Smooth muscle cell (in vitro differentiated cells): ENCODE results near the gene ARHGEF33. TPM values are rescaled to one million over a fixed set of nuclear protein-coding genes. Genes with fewer than 3 reads are reported as not detected.

Source experiments
- DNase-seq: peaks from one replicate; lab custom pipeline; 2025; ENCODE audit not compliant: unreplicated experiment; lab: John Stamatoyannopoulos, UW
- H2AFZ ChIP-seq: fragments of 200-600 bp; sonication (generic); 2 replicates; pipeline ENCODE4 v1.6.0; 2016; ENCODE audit warnings: antibody characterized with exemption, low read depth, mild to moderate bottlenecking
- H3F3A ChIP-seq: fragments of 200-600 bp; sonication (generic); 2 replicates; pipeline ENCODE4 v1.6.0; 2017; ENCODE audit warnings: antibody characterized with exemption, low read depth
- H3K27ac ChIP-seq: fragments of 200-600 bp; sonication (generic); 2 replicates; pipeline ENCODE4 v1.5.1; 2016; ENCODE audit warnings: low read depth, mild to moderate bottlenecking
- H3K27me3 ChIP-seq: fragments of 200-600 bp; sonication (generic); 2 replicates; pipeline ENCODE4 v1.6.1; 2016; ENCODE audit warnings: low read depth, mild to moderate bottlenecking
- H3K36me3 ChIP-seq: fragments of 200-600 bp; sonication (generic); 2 replicates; pipeline ENCODE4 v1.5.1; 2016; ENCODE audit warnings: low read depth
- H3K4me1 ChIP-seq: fragments of 200-600 bp; sonication (generic); 2 replicates; pipeline ENCODE4 v1.5.1; 2016; ENCODE audit warnings: low read depth
- H3K4me2 ChIP-seq: fragments of 200-600 bp; sonication (generic); 2 replicates; pipeline ENCODE4 v1.6.0; 2016; ENCODE audit warnings: mild to moderate bottlenecking
- H3K4me3 ChIP-seq: fragments of 200-600 bp; sonication (generic); 2 replicates; pipeline ENCODE4 v1.5.1; 2016; ENCODE audit warnings: mild to moderate bottlenecking
- H3K79me2 ChIP-seq: fragments of 200-600 bp; sonication (generic); 2 replicates; pipeline ENCODE4 v1.6.0; 2016; ENCODE audit warnings: low read depth, mild to moderate bottlenecking
- H3K9ac ChIP-seq: fragments of 200-600 bp; sonication (generic); 2 replicates; pipeline ENCODE4 v1.6.0; 2016; ENCODE audit warnings: low read depth
- H3K9me3 ChIP-seq: fragments of 200-600 bp; sonication (generic); replicated peaks from 2 replicates; pipeline ENCODE4 v1.5.1; 2016; ENCODE audit warnings: low read depth
- H4K20me1 ChIP-seq: fragments of 200-600 bp; sonication (generic); 2 replicates; pipeline ENCODE4 v1.6.0; 2016; ENCODE audit warnings: low read depth
- WGBS: methylation state at CpG from one replicate; pipeline ENCODE4 v1.1.7; 2016; ENCODE audit warnings: low lambda C conversion rate; 5-methylcytosine and 5-hydroxymethylcytosine counted together
- polyA plus RNA-seq: library from polyadenylated mRNA; unstranded; fragments of >200 nt; fragmentation: Nextera tagmentation; extraction: Ambion mirVana; gene quantifications from 2 replicates; pipeline ENCODE4 v1.2.1, GENCODE V29; 2016
- total RNA-seq: library from RNA; depleted of rRNA; stranded (reverse); fragments of >200 nt; gene quantifications from 2 replicates; pipeline ENCODE4 v1.2.3, GENCODE V29; 2014
- TF ChIP-seq, protein P1 (sequence below): fragments of 200-600 bp; sonication (generic); IDR thresholded peaks from 2 replicates; pipeline ENCODE4 v1.5.1; 2017; ENCODE audit warnings: borderline replicate concordance, mild to moderate bottlenecking, antibody characterized with exemption; ENCODE audit not compliant: insufficient read depth, poor library complexity, severe bottlenecking

Gene ARHGEF33
- total and polyA plus RNA-seq, 2 experiments from 2014 or later, result 0.40 to 1.4 TPM

DNA sequence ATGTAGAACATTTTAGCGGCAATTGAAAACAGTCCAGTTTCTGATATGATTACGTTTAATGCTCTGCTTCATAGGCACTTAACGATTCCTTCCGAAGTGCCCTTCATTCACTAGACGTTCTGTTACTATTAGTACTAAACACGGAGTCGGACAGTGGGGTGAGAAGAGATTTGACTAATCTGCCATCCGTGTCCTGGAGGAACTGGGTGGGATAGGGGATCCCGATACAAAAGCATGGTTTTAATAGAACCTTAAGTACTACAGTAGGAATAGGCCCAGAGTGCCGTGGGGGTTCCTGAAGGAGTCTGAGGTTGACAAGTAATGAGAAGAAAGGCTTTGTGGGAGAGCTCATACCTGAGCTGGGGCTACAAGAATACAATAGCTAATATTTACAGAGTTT, 13.3 kb upstream of the ARHGEF33 start:
- no peaks in the 10 kb centered on the region for H4K20me1 ChIP-seq
- H3K4me3 ChIP-seq, result peak overlapping the region; percentile 79
- peak overlapping the region; percentile 93 for H3K4me2 ChIP-seq
- no peaks in the 10 kb centered on the region for H3F3A ChIP-seq
- peaks cover 7% of the 10 kb centered on the region for H3K36me3 ChIP-seq
- peak overlapping the region; percentile 74 for H3K9ac ChIP-seq
- H3K27me3 ChIP-seq, result no peaks in the 10 kb centered on the region
- TF ChIP-seq, protein P1, sequence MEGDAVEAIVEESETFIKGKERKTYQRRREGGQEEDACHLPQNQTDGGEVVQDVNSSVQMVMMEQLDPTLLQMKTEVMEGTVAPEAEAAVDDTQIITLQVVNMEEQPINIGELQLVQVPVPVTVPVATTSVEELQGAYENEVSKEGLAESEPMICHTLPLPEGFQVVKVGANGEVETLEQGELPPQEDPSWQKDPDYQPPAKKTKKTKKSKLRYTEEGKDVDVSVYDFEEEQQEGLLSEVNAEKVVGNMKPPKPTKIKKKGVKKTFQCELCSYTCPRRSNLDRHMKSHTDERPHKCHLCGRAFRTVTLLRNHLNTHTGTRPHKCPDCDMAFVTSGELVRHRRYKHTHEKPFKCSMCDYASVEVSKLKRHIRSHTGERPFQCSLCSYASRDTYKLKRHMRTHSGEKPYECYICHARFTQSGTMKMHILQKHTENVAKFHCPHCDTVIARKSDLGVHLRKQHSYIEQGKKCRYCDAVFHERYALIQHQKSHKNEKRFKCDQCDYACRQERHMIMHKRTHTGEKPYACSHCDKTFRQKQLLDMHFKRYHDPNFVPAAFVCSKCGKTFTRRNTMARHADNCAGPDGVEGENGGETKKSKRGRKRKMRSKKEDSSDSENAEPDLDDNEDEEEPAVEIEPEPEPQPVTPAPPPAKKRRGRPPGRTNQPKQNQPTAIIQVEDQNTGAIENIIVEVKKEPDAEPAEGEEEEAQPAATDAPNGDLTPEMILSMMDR, result no peak
- DNase-seq, result no peak
- H2AFZ ChIP-seq, result peak overlapping the region; percentile 96
- H3K4me1 ChIP-seq, result peaks cover 6% of the 10 kb centered on the region
- peaks cover 36% of the 10 kb centered on the region for H3K79me2 ChIP-seq
- WGBS, result 50% methylated on average over 10 of the region's 10 CpGs
- peaks cover 6% of the 10 kb centered on the region for H3K9me3 ChIP-seq
- no peak overlapping the region for H3K27ac ChIP-seq

DNA sequence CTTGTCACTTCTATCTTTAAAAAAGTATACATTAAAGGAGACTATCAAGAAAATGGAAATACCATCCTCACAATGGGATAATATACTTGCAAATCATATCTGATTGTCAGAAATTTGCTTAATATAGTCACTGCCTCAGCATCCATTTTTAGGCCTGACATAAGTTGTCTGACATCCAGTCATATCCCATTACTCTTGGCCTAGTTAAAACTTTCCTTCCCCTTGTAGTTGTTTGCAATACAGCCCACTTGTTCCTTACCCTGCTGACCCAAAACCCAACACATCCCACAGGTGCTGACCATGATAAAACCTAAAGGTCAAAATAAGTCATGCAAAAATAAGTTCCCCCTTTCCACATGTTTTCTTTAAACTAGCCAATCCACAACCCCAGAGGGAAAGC, 3.6 kb upstream of the ARHGEF33 start:
- H3K27me3 ChIP-seq, result no peaks in the 10 kb centered on the region
- TF ChIP-seq, protein P1, result no peak
- peaks cover 3% of the 10 kb centered on the region for H3K36me3 ChIP-seq
- no peaks in the 10 kb centered on the region for H3K79me2 ChIP-seq
- no peak overlapping the region for H3K9ac ChIP-seq
- H3K4me1 ChIP-seq, result no peaks in the 10 kb centered on the region
- H4K20me1 ChIP-seq, result no peaks in the 10 kb centered on the region
- no peak for DNase-seq
- no peaks in the 10 kb centered on the region for H3F3A ChIP-seq
- H3K9me3 ChIP-seq, result no peaks in the 10 kb centered on the region
- H3K4me2 ChIP-seq, result no peak overlapping the region
- no peak overlapping the region for H2AFZ ChIP-seq
- no peak overlapping the region for H3K27ac ChIP-seq
- H3K4me3 ChIP-seq, result no peak overlapping the region

DNA sequence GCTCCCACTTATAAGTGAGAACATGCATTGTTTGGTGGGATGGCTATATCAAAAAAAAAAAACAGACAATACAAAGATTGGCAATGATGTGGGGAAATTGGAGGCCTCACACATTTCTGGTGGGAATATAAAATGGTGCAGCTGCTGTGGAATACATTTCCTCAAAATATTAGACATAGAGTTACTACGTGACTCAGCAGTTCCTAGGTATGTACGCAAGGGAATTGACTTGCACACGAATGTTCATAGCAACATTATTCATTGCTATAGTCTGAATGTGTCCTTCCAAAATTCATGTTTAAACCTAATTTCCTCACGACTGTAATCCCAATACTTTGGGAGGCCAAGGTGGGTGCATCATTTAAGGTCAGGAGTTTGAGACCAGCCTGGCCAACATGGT, 2.3 kb upstream of the ARHGEF33 start:
- whole genome bisulfite sequencing, result 97% methylated on average over 4 of the region's 4 CpGs
- no peaks in the 10 kb centered on the region for H3K79me2 ChIP-seq
- no peak overlapping the region for H3K27ac ChIP-seq
- TF ChIP-seq, protein P1, result no peak
- H3K9me3 ChIP-seq, result no peaks in the 10 kb centered on the region
- no peak overlapping the region for H3K9ac ChIP-seq
- no peak overlapping the region for H3K4me3 ChIP-seq
- H3K4me1 ChIP-seq, result no peaks in the 10 kb centered on the region
- no peaks in the 10 kb centered on the region for H3K27me3 ChIP-seq
- H2AFZ ChIP-seq, result no peak overlapping the region
- H3K36me3 ChIP-seq, result no peaks in the 10 kb centered on the region
- DNase-seq, result no peak
- no peak overlapping the region for H3K4me2 ChIP-seq
- no peaks in the 10 kb centered on the region for H3F3A ChIP-seq
- H4K20me1 ChIP-seq, result no peaks in the 10 kb centered on the region

DNA sequence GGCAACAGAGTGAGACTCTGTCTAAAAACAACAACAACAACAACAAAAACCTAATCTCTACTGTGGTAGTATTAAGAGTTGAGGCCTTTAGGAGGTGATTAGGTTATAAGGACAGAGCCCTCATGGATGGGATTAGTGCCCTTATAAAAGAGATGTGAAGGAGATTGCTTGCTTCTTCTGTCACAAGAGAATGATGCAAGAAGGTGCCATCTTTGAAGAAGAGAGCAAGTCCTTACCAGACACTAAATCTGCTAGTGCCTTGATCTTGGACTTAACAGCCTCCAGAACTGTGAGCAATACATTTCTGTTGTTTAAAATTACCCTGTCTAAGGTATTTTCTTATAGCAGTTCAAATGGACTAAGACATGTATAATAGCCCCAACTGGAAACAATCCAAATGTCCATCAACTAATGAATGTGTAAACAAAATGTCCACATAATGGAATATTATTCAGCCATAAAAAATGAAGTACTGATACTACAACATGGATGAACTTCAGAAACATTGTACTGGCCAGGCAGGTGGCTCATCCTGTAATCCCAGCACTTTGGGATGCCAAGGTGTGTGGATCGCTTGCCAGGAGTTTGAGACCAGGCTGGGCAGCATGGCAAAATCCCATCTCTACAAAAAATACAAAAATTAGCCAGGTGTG, 1.6 kb upstream of the ARHGEF33 start:
- DNase-seq, result no peak
- Histone ChIP-seq H2AFZ (no peak overlapping the region), H3K4me3 (no peak overlapping the region), H3K27ac (no peak overlapping the region), H3K36me3 (no peaks in the 10 kb centered on the region), H3K27me3 (no peaks in the 10 kb centered on the region), H3K79me2 (no peaks in the 10 kb centered on the region), H3K9me3 (no peaks in the 10 kb centered on the region), H4K20me1 (no peaks in the 10 kb centered on the region), H3F3A (no peaks in the 10 kb centered on the region), H3K9ac (no peak overlapping the region), H3K4me1 (no peaks in the 10 kb centered on the region), H3K4me2 (no peak overlapping the region)
- 89% methylated on average over 1 of the region's 1 CpG for WGBS
- TF ChIP-seq, protein P1, result no peak
